ENCODE measurements around the gene SCFD2.

GRCh38 chr4:53128706-53129357 lies 237.0 kb downstream of the SCFD2 start:
- no peak for TF ChIP-seq EZH2 (IDR thresholded peaks at IDR 0.05; ENCODE audit: borderline replicate concordance, low read depth, low read length, poor library complexity, severe bottlenecking)
- no peak for TF ChIP-seq CTCF (conservative IDR thresholded peaks at IDR 0.05; ENCODE audit: low read depth, low read length)

Data from A673 (cell line).